SK-N-SH (cell line): ENCODE data around the gene B3GAT3.
"Not testable (repeated sequence)": the region's sequence is repeated elsewhere in the genome, so short reads cannot be mapped to it uniquely, and the experiment has no call there.

Experiments
- CTCF ChIP-seq: fragments of 200-600 bp; sonication (generic); IDR thresholded peaks from 2 replicates; pipeline ENCODE4 v1.6.1; 2017; ENCODE audit warnings: antibody characterized with exemption, mild to moderate bottlenecking, moderate library complexity
- EP300 ChIP-seq, 2 experiments: IDR thresholded peaks; 2 replicates each; pipeline versions ENCODE4 v1.4.0 to v1.6.1; 2012; ENCODE audit warnings: borderline replicate concordance in 1 of 2, low read depth in 1 of 2, low read length in 1 of 2
- GATA2 ChIP-seq: sonication (generic); formaldehyde crosslinking; IDR thresholded peaks from 2 replicates; pipeline ENCODE4 v1.5.0; 2020; ENCODE audit warnings: mild to moderate bottlenecking, missing genetic modification reagents
- MAX ChIP-seq: IDR thresholded peaks from 2 replicates; pipeline ENCODE4 v1.4.0; 2012; ENCODE audit warnings: low read depth
- NRF1 ChIP-seq: IDR thresholded peaks from 2 replicates; pipeline ENCODE4 v1.6.1; 2012; ENCODE audit warnings: low read depth, mild to moderate bottlenecking, low read length
- POLR2AphosphoS5 ChIP-seq: IDR thresholded peaks from 2 replicates; pipeline ENCODE4 v1.6.1; 2012; ENCODE audit warnings: low read depth, low read length
- REST ChIP-seq: IDR thresholded peaks from 2 replicates; pipeline ENCODE4 v1.6.1; 2012; ENCODE audit warnings: mild to moderate bottlenecking, low read depth, low read length, moderate library complexity
- TAF1 ChIP-seq: IDR thresholded peaks from 2 replicates; pipeline ENCODE4 v1.6.1; 2012; ENCODE audit warnings: low read depth, mild to moderate bottlenecking, low read length, moderate library complexity, borderline replicate concordance

DNA sequence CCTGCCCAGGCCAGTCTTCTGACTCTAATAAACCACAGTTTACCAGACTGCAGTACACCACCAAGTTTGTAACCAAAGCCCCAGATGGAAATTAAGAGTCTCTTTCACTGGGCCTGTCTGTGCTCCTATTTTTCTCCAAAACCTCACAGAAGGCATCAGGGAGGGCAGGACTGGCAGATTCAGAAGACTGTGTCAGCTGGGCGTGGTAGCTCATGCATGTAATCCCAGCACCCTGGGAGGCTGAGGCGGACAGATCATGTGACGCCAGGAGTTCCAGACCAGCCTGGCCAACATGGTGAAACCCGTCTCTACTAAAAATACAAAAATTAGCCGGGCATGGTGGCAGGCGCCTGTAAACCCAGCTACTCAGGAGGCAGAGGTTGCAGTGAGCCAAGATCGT, 36.4 kb downstream of the B3GAT3 start:
- not testable (repeated sequence) for TF ChIP-seq POLR2AphosphoS5; CTCF; TAF1; EP300 (IDR thresholded peaks at IDR 0.05; ENCODE audit: borderline replicate concordance in 1 of 2, low read depth in 1 of 2, low read length in 1 of 2); REST; GATA2 (CRISPR knock-in tag); MAX; NRF1
